Measurements from ENCODE around the gene CSAD.

CSAD gene

GRCh38 chr12:53180220-53180930 is at the start of gene CSAD, which contains the start of gene ZNF740:
Gene CSAD (minus strand): TSS chr12:53180925. CDS start chr12:53173470, 7,455 bp downstream.
Gene ZNF740 (plus strand): TSS chr12:53180722. CDS start chr12:53181984, 1,262 bp downstream.
- DNase-seq, result peak; percentile 96 to 97

GRCh38 chr12:53230108-53230845 is 49.6 kb upstream of the CSAD start:
- no peak for DNase-seq

- no peak for DNase-seq
These were observed 48.7 kb upstream of the CSAD start for GRCh38 chr12:53229454-53229853.

GRCh38 chr12:53227836-53228235 is 47.1 kb upstream of the CSAD start:
- no peak for DNase-seq

GRCh38 chr12:53227341-53227740 is 46.6 kb upstream of the CSAD start:
- no peak for DNase-seq

GRCh38 chr12:53226815-53227214 is 46.1 kb upstream of the CSAD start:
- no peak for DNase-seq

- DNase-seq, result no peak
These were observed 45.1 kb upstream of the CSAD start for GRCh38 chr12:53225635-53226424.

GRCh38 chr12:53224897-53225634 is 44.3 kb upstream of the CSAD start:
- no peak for DNase-seq

GRCh38 chr12:53224061-53224896 is 43.6 kb upstream of the CSAD start:
- no peak for DNase-seq

GRCh38 chr12:53223389-53224060 is 42.8 kb upstream of the CSAD start:
- DNase-seq, result no peak

- no peak for DNase-seq
These were observed 42.1 kb upstream of the CSAD start for GRCh38 chr12:53222806-53223261.

- DNase-seq, result no peak
These were observed 41.5 kb upstream of the CSAD start for GRCh38 chr12:53222170-53222721.

- no peak for DNase-seq
These were observed 40.7 kb upstream of the CSAD start for GRCh38 chr12:53221203-53222080.

GRCh38 chr12:53220694-53221202 is 40.0 kb upstream of the CSAD start:
- peak; percentile 59 to 63 for DNase-seq

- peak; percentile 69 to 70 for DNase-seq
These were observed 39.4 kb upstream of the CSAD start for GRCh38 chr12:53219956-53220693.

- DNase-seq, result peak; percentile 54 to 63
These were observed 38.7 kb upstream of the CSAD start for GRCh38 chr12:53219292-53219955.

- DNase-seq, result no peak
These were observed 38.0 kb upstream of the CSAD start for GRCh38 chr12:53218551-53219291.
